ENCODE results near the gene UBL4B.

DNA sequence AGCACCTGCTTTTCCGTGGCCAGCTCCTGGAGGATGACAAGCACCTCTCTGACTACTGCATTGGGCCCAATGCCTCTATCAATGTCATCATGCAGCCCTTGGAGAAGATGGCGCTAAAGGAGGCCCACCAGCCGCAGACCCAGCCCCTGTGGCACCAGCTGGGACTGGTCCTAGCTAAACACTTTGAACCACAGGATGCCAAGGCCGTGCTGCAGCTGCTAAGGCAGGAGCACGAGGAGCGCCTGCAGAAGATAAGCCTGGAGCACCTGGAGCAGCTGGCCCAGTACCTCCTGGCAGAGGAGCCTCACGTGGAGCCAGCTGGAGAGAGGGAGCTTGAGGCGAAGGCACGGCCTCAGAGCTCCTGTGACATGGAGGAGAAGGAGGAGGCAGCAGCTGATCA, 413 bp downstream of the UBL4B start:
- TF ChIP-seq, protein P1, sequence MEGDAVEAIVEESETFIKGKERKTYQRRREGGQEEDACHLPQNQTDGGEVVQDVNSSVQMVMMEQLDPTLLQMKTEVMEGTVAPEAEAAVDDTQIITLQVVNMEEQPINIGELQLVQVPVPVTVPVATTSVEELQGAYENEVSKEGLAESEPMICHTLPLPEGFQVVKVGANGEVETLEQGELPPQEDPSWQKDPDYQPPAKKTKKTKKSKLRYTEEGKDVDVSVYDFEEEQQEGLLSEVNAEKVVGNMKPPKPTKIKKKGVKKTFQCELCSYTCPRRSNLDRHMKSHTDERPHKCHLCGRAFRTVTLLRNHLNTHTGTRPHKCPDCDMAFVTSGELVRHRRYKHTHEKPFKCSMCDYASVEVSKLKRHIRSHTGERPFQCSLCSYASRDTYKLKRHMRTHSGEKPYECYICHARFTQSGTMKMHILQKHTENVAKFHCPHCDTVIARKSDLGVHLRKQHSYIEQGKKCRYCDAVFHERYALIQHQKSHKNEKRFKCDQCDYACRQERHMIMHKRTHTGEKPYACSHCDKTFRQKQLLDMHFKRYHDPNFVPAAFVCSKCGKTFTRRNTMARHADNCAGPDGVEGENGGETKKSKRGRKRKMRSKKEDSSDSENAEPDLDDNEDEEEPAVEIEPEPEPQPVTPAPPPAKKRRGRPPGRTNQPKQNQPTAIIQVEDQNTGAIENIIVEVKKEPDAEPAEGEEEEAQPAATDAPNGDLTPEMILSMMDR (IDR thresholded peaks at IDR 0.05), result no peak
- TF ChIP-seq POLR2AphosphoS5 (IDR thresholded peaks at IDR 0.05), result no peak

Measured in stomach (tissue), 4 donors.